Testis (tissue), 2 donors: Measurements from ENCODE around the gene NPAS2.

ENCODE experiments used
- POLR2A ChIP-seq: fragments of 450-650 bp; IDR thresholded peaks from one replicate; pipeline ENCODE4 v1.6.1; 2017; ENCODE audit warnings: antibody characterized with exemption, mild to moderate bottlenecking, moderate library complexity
- TF ChIP-seq, protein P1 (sequence below), 3 experiments: fragments of 450-650 bp in 2 of 3; fragments of 200-600 bp in 1 of 3; sonication (generic) in 1 of 3; IDR thresholded peaks; one replicate each; pipeline ENCODE4 v1.5.1; 2016 to 2019; ENCODE audit warnings: antibody characterized with exemption in 3 of 3, mild to moderate bottlenecking in 2 of 3, moderate library complexity in 1 of 3

DNA sequence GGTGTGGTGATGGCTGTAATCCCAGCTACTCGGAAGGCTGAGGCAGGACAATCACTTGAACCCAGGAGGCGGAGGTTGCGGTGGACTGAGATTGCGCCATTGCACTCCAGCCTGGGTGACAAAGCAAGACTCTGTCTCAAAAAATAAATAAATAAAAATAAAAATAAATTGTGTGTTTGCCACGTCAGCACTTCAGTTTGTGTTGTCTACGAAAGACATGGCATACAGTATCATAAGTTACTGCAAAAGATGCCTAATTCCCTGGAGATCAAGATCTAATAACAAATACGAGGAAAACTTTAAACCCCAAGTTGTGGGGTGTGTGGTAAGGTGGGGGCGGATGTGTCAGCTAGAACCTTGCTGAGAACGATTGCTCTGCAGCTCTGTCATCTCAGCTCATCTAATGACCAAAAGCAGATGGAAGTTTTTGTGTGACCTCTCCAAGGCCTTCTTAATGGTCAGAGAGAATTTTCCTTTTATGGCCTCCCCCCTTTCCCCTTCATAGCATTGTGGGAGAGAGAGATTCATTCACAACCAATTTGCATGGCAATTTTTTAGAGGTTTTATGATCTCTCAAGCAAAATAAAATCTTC lies 11.3 kb downstream of the NPAS2 start:
- TF ChIP-seq, protein P1, sequence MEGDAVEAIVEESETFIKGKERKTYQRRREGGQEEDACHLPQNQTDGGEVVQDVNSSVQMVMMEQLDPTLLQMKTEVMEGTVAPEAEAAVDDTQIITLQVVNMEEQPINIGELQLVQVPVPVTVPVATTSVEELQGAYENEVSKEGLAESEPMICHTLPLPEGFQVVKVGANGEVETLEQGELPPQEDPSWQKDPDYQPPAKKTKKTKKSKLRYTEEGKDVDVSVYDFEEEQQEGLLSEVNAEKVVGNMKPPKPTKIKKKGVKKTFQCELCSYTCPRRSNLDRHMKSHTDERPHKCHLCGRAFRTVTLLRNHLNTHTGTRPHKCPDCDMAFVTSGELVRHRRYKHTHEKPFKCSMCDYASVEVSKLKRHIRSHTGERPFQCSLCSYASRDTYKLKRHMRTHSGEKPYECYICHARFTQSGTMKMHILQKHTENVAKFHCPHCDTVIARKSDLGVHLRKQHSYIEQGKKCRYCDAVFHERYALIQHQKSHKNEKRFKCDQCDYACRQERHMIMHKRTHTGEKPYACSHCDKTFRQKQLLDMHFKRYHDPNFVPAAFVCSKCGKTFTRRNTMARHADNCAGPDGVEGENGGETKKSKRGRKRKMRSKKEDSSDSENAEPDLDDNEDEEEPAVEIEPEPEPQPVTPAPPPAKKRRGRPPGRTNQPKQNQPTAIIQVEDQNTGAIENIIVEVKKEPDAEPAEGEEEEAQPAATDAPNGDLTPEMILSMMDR (IDR thresholded peaks at IDR 0.05): no peak
- TF ChIP-seq POLR2A: no peak
